HepG2 (cell line): Measurements from ENCODE around the gene EIF4G3. TPM values are rescaled to one million over a fixed set of nuclear protein-coding genes. Genes with fewer than 3 reads are reported as not detected.

Experiments
- CREBL2 ChIP-seq: sonication (generic); formaldehyde crosslinking; IDR thresholded peaks from 2 replicates; pipeline ENCODE4 v1.8.1; 2023; ENCODE audit warnings: missing genetic modification reagents, mild to moderate bottlenecking, borderline replicate concordance
- FIP1L1 ChIP-seq: fragments of 200-400 bp; formaldehyde crosslinking; IDR thresholded peaks from 2 replicates; pipeline ENCODE4 v1.6.1; 2018; ENCODE audit warnings: low read depth, mild to moderate bottlenecking, low read length, moderate library complexity, borderline replicate concordance; ENCODE audit not compliant: insufficient read depth
- GATAD2A ChIP-seq: IDR thresholded peaks from 2 replicates; pipeline ENCODE4 v1.6.1; 2016
- GLMP ChIP-seq: sonication (generic); formaldehyde crosslinking; IDR thresholded peaks from 2 replicates; pipeline ENCODE4 v1.9.0; 2021; ENCODE audit warnings: missing genetic modification reagents, mild to moderate bottlenecking, borderline replicate concordance
- HNF4A ChIP-seq: sonication (generic); formaldehyde crosslinking; IDR thresholded peaks from 2 replicates; pipeline ENCODE4 v1.4.0; 2020; ENCODE audit warnings: missing genetic modification reagents
- ISL2 ChIP-seq: sonication (generic); formaldehyde crosslinking; IDR thresholded peaks from 2 replicates; pipeline ENCODE4 v1.5.0; 2020; ENCODE audit warnings: missing genetic modification reagents
- MAX ChIP-seq: IDR thresholded peaks from 2 replicates; pipeline ENCODE4 v1.6.1; 2012; ENCODE audit warnings: inconsistent platforms
- MED13 ChIP-seq: sonication (generic); formaldehyde crosslinking; IDR thresholded peaks from 2 replicates; pipeline ENCODE4 v1.5.0; 2020; ENCODE audit warnings: missing genetic modification reagents
- NFAT5 ChIP-seq: sonication (generic); formaldehyde crosslinking; IDR thresholded peaks from 2 replicates; pipeline ENCODE4 v1.4.0; 2020; ENCODE audit warnings: missing genetic modification reagents
- NR2F6 ChIP-seq, 2 experiments: IDR thresholded peaks; 2 replicates each; pipeline ENCODE4 v1.6.1; 2016; ENCODE audit warnings: antibody characterized with exemption in 1 of 2, mild to moderate bottlenecking in 1 of 2
- PTBP1 ChIP-seq: fragments of 200-400 bp; formaldehyde crosslinking; IDR thresholded peaks from 2 replicates; pipeline ENCODE4 v1.6.1; 2018; ENCODE audit warnings: low read length, low read depth; ENCODE audit not compliant: poor library complexity, severe bottlenecking
- SAP130 ChIP-seq: IDR thresholded peaks from 2 replicates; pipeline ENCODE4 v1.6.1; 2016; ENCODE audit warnings: low read depth
- SKIL ChIP-seq: sonication (generic); formaldehyde crosslinking; IDR thresholded peaks from 2 replicates; pipeline ENCODE4 v1.8.0; 2022; ENCODE audit warnings: missing genetic modification reagents, mild to moderate bottlenecking, moderate library complexity, borderline replicate concordance
- SSRP1 ChIP-seq: IDR thresholded peaks from 2 replicates; pipeline ENCODE4 v1.6.1; 2016; ENCODE audit warnings: control low read depth
- TFDP2 ChIP-seq: sonication (generic); formaldehyde crosslinking; IDR thresholded peaks from 2 replicates; pipeline ENCODE4 v1.4.0; 2020; ENCODE audit warnings: missing genetic modification reagents
- ZNF20 ChIP-seq: sonication (generic); formaldehyde crosslinking; IDR thresholded peaks from 2 replicates; pipeline ENCODE4 v1.4.0; 2020; ENCODE audit warnings: mild to moderate bottlenecking, moderate library complexity, missing genetic modification reagents
- ZNF660 ChIP-seq: sonication (generic); formaldehyde crosslinking; IDR thresholded peaks from 2 replicates; pipeline ENCODE4 v1.5.1; 2020; ENCODE audit warnings: mild to moderate bottlenecking, low read depth, missing genetic modification reagents, borderline replicate concordance
- ZNF709 ChIP-seq: sonication (generic); formaldehyde crosslinking; IDR thresholded peaks from 2 replicates; pipeline ENCODE4 v1.5.0; 2020; ENCODE audit warnings: mild to moderate bottlenecking, missing genetic modification reagents
- ZNF792 ChIP-seq: IDR thresholded peaks from 2 replicates; pipeline ENCODE4 v1.6.1; 2016
- ZNF850 ChIP-seq: sonication (generic); formaldehyde crosslinking; conservative IDR thresholded peaks from 2 replicates; pipeline ENCODE4 v1.9.0; 2021; ENCODE audit warnings: mild to moderate bottlenecking, missing genetic modification reagents
- polyA plus RNA-seq, 8 experiments: library from polyadenylated mRNA; depleted of rRNA in 3 of 8; stranded (reverse) in 7 of 8; unstranded in 1 of 8; fragments of >200 nt; fragmentation: Illumina TruSeq in 4 of 8; extraction: Trizol in 4 of 8; gene quantifications; 2 replicates each; pipeline versions ENCODE4 v1.2.1 to v1.2.3, GENCODE V29; 2011 to 2016; ENCODE audit warnings: low read depth in 4 of 8, missing spikeins in 1 of 8, mixed read lengths in 1 of 8; ENCODE audit not compliant: insufficient read depth in 1 of 8
- total RNA-seq, 5 experiments: library from RNA; depleted of rRNA; stranded (reverse); fragments of >200 nt; fragmentation: Illumina TruSeq; extraction: Trizol; gene quantifications; 2 replicates each; pipeline ENCODE4 v1.2.3, GENCODE V29; 2016; ENCODE audit warnings: low read depth in 1 of 5

Gene EIF4G3
- total and polyA plus RNA-seq, 2 of the 13 experiments (the other 11 are each of a cell fraction or from before 2014, with no cell fraction given), result 22.2 to 27.6 TPM

GRCh38 chr1:21126324-21126723 lies 50.4 kb downstream of the EIF4G3 start (continued):
- TF ChIP-seq GLMP (CRISPR knock-in tag) (no peak), MED13 (CRISPR knock-in tag) (no peak), ZNF20 (CRISPR knock-in tag) (no peak), CREBL2 (CRISPR knock-in tag) (no peak), NFAT5 (CRISPR knock-in tag) (no peak), MAX (no peak), NR2F6 (IDR thresholded peaks at IDR 0.05) (no peak), NR2F6 (CRISPR knock-in tag; IDR thresholded peaks at IDR 0.05) (peak; percentile 46), GATAD2A (0 out of 2 replicates have a peak, but pooled peaks have one; percentile 14), ZNF660 (no peak), ZNF850 (CRISPR knock-in tag) (no peak), ISL2 (CRISPR knock-in tag) (no peak), SSRP1 (CRISPR knock-in tag) (no peak), SAP130 (CRISPR knock-in tag) (peak; percentile 42; the same call in 1 of the 2 replicates), SKIL (CRISPR knock-in tag) (no peak), ZNF792 (CRISPR knock-in tag) (peak; percentile 88), FIP1L1 (no peak), ZNF709 (no peak), TFDP2 (CRISPR knock-in tag) (no peak), PTBP1 (no peak), HNF4A (CRISPR knock-in tag) (peak; percentile 50; the same call in 1 of the 2 replicates)
